Activated T-helper 17 cell treated with anti-CD3 and anti-CD28 coated beads, Interleukin-2, amount 50 U/mL, for 72 hours (primary cell): ENCODE results near the gene MUTYH. TPM values are rescaled to one million over a fixed set of nuclear protein-coding genes. Genes with fewer than 3 reads are reported as not detected.
A peak's percentile ranks its signal among the peaks of the same experiment; 100 is the strongest.

Experiments
- ATAC-seq: fragments of 150-1000 bp; cut with Tn5 transposase; replicated peaks from 2 replicates; pipeline ENCODE4 v1.10.0; 2021; ENCODE audit warnings: mild to moderate bottlenecking, moderate library complexity
- H3K27ac Mint-ChIP-seq: one replicate; pipeline ENCODE4 v1.8.0; 2022; ENCODE audit warnings: mixed read lengths
- H3K27me3 Mint-ChIP-seq: one replicate; pipeline ENCODE4 v1.8.0; 2022; ENCODE audit warnings: mixed read lengths
- H3K36me3 Mint-ChIP-seq: one replicate; pipeline ENCODE4 v1.8.0; 2022; ENCODE audit warnings: low read depth, mild to moderate bottlenecking, mixed read lengths
- H3K4me1 Mint-ChIP-seq: one replicate; pipeline ENCODE4 v1.8.0; 2022; ENCODE audit warnings: mixed read lengths
- H3K4me3 Mint-ChIP-seq: one replicate; pipeline ENCODE4 v1.8.0; 2022; ENCODE audit warnings: mild to moderate bottlenecking, mixed read lengths
- H3K9me3 Mint-ChIP-seq: one replicate; pipeline ENCODE4 v1.8.0; 2022; ENCODE audit warnings: mixed read lengths
- total RNA-seq, 2 donors: library from RNA; stranded (reverse); gene quantifications; one replicate each; pipeline ENCODE4 v1.2.3, GENCODE V29; 2022

The MUTYH gene
- total RNA-seq, 2 donors from 2014 or later = 23.5 to 35.4 TPM

DNA sequence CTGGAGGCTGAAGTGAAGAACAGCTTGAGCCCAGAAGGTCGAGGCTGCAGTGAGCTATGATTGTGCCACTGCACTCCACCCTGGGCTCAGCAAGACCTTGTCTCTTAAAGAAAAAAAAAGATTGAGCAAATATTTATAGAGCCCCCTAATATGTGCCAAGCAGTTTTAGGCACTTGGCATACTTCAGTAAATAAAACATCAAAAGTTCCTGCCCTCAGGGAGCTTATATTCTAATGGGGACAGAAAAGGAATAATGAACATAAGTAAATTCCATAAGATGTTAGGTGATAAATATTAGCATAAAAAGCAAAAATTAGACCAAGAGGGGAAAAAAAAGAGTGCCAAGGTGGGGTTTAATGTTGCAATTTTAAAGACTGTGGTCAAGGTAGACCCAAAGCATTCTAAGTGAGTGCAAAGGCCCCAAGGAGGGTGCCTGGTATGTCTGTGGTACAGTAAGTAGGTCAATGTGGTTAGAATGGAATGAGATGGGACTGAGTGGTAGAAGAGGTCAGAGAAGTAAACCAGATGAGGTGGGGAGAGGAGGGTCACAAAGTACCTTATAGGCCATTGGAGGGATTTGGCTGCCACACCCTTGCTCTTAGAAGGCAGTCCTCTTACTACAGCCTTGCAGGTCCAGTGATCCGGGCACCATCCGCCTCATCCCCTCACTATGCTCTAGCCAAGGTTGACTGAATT lies 2.5 kb downstream of the MUTYH start:
- H3K9me3 Mint-ChIP-seq = no peaks in the 10 kb centered on the region
- peak overlapping the region; percentile 98 for H3K4me3 Mint-ChIP-seq
- peaks cover 36% of the 10 kb centered on the region for H3K36me3 Mint-ChIP-seq
- H3K4me1 Mint-ChIP-seq = peaks cover 17% of the 10 kb centered on the region
- peak overlapping the region; percentile 99 for H3K27ac Mint-ChIP-seq
- no peak for ATAC-seq
- no peaks in the 10 kb centered on the region for H3K27me3 Mint-ChIP-seq

DNA sequence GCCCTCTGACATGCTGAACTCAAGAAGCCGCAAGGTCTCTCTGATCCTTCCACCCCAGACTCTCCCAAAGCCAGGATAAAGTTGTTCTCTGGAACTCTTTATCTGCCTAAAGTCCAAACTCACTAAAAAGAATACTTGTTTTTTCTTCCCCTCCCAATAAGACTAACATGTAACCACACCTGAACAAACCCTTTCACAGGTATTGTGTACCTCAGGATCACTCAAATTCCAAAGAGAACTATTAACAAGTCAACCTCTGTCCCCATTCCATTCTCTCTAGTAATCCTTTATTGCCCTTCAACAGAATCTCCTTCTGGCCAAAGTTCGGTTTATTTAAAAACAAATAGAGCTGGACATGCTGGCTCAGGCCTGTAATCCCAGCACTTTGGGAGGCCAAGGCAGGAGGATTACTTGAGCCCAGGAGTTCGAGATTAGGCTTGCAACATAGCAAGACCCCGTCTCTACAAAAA lies 4.3 kb downstream of the MUTYH start:
- Mint-ChIP-seq H3K27ac (peak overlapping the region; percentile 51), H3K9me3 (no peaks in the 10 kb centered on the region), H3K36me3 (peaks cover 22% of the 10 kb centered on the region), H3K27me3 (no peaks in the 10 kb centered on the region), H3K4me1 (peaks cover 10% of the 10 kb centered on the region), H3K4me3 (no peak overlapping the region)
- no peak for ATAC-seq

DNA sequence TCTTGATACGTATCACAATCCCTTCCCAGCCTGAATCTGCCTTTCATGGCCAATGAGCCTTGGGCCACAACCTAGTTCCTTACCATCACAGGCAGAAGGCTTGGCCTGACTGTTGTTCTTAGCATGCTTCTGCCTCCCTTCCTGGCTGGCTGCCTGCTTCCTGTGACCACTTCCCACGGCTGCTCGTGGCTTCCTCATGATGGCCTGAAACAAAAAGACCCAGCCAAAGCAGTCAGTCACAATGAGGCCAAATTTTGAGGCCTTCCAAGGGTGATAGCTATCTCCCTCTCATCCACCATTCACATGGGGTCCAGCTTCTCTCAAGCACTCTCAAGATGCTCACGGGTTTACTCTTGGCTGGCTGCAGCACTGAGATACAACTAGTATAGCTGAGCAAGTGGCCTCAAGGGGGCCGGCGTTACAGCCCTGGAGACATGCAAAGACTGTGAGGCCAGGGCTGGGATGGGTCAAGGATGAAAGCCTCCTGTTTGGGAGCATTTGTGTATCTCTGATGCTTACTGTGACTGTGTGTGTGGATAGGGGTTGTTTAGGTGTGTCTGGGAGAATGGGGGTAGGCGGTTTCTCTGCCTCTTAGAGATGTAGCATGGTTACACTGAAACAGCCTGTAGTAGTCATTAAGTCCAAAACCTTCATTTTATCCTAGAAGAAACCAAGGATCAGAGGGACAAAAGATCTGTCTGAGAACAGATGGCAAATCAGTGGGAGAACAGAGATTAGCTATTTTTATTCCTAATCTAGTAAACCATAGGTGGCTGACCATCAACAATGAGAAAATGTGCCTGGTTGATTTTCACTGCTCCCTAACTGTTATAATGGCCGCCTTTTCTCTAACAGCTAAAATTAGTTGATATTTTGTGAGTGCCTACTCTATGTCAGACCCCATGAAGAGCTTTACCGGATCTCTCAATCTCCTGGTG lies 5.7 kb downstream of the MUTYH start:
- Mint-ChIP-seq H3K36me3 (peaks cover 22% of the 10 kb centered on the region), H3K27me3 (no peaks in the 10 kb centered on the region), H3K27ac (peak overlapping the region; percentile 18), H3K9me3 (no peaks in the 10 kb centered on the region), H3K4me3 (no peak overlapping the region), H3K4me1 (peaks cover 10% of the 10 kb centered on the region)
- no peak for ATAC-seq

DNA sequence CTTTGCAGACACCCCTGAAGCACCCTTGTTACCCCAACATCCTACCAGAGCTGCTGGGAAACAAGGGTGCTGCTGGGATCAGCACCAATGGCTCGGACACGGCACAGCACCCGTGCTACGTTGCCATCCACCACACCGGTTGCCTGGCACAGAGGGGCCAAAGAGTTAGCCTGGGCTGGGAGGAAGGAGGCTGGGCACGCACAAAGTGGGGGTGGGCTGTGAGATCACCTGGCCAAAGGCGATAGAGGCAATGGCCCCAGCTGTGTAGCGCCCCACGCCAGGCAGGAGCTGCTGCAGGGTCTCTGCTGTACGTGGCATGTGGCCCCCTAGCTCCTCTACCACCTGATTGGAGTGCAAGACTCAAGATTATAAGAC lies 7.9 kb downstream of the MUTYH start:
- Mint-ChIP-seq H3K9me3 (no peaks in the 10 kb centered on the region), H3K27ac (no peak overlapping the region), H3K36me3 (peaks cover 35% of the 10 kb centered on the region), H3K27me3 (no peaks in the 10 kb centered on the region), H3K4me3 (no peak overlapping the region), H3K4me1 (no peaks in the 10 kb centered on the region)
- ATAC-seq = no peak

DNA sequence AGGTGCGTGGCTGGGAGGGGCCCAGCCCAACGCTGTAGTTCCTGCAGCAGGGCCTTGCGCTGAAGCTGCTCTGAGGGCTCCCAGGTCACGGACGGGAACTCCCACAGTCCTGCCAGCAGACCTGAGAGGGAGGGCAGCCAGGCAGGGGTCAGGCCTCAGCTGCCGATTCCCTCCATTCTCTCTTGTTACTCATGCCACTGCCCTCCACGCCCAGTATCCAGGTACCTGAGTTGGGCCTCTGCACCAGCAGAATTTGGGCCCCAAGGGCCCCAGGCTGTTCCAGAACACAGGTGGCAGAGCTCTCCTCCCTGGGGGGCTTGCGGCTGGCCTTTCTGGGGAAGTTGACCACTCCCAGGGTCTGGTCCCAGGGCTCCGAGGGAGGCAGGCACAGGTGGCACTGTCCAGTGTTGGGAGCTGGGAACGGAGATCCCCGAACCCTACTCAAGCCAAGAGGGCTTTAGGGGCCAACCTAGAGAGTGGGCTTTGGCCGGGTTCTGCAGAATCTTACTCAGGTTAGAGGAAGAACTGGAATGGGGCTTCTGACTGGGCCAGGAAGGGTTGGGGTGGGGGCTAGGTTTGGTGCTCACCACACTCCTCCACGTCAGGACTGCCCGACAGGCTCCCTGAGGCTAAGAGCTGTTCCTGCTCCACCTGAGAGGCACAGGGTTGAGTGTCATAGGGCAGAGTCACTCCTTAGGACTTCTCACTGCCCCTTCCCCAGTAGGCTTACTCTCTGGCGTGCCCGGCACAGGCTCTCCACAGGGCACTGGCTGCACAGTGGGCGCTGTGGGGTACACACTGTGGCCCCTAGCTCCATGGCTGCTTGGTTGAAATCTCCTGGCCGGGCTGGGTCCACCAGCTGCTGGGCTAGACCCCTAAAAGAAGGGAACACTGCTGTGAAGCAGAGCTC lies 8.5 kb downstream of the MUTYH start:
- no peak for ATAC-seq
- no peaks in the 10 kb centered on the region for H3K27me3 Mint-ChIP-seq
- peaks cover 35% of the 10 kb centered on the region for H3K36me3 Mint-ChIP-seq
- H3K27ac Mint-ChIP-seq = no peak overlapping the region
- H3K9me3 Mint-ChIP-seq = no peaks in the 10 kb centered on the region
- no peak overlapping the region for H3K4me3 Mint-ChIP-seq
- no peaks in the 10 kb centered on the region for H3K4me1 Mint-ChIP-seq

DNA sequence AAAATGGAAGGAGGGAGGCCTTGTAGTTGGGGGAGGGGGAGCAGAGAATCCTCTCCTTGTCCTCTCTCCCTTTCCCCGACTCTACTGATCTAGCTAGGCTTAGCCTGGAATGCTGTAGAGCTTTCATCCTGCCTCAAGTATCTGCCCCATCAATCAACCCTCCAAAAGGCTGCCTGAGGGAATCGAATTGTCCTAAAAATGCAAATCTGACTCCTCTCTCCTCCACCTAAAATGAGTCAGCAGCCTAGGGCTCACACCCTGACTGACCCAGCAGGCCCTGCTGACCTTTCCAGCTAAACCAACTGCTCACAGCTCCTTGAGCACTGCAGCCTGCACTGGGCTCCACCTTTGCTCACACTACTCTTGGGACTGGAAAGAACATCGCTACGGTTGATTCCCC lies 10.8 kb downstream of the MUTYH start:
- Mint-ChIP-seq H3K36me3 (peaks cover 35% of the 10 kb centered on the region), H3K4me3 (peak overlapping the region; percentile 31), H3K9me3 (no peaks in the 10 kb centered on the region), H3K4me1 (no peaks in the 10 kb centered on the region), H3K27me3 (no peaks in the 10 kb centered on the region), H3K27ac (no peak overlapping the region)
- no peak for ATAC-seq

DNA sequence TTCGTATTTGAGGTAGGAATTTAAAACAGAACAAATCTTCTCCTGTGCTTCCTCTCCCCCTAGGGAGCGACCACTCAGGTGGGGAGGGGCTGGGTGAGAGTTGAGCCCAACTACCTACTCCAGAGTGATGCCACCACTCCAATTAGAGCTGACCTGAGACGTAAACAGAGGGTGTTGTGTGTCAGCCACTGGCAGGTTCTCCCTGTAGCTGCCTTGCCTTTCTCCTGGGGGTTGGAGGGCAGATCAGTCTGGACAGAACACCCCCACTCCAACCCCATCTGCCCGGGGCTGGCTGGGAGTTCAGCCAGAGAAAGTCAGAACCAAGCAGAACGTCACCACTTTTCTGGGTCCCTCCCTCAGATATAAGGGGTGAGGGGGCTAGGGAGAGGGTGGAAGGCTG lies 11.6 kb downstream of the MUTYH start:
- Mint-ChIP-seq H3K4me1 (no peaks in the 10 kb centered on the region), H3K9me3 (no peaks in the 10 kb centered on the region), H3K27ac (peak overlapping the region; percentile 49), H3K36me3 (peaks cover 35% of the 10 kb centered on the region), H3K27me3 (no peaks in the 10 kb centered on the region), H3K4me3 (peak overlapping the region; percentile 80)
- no peak for ATAC-seq

DNA sequence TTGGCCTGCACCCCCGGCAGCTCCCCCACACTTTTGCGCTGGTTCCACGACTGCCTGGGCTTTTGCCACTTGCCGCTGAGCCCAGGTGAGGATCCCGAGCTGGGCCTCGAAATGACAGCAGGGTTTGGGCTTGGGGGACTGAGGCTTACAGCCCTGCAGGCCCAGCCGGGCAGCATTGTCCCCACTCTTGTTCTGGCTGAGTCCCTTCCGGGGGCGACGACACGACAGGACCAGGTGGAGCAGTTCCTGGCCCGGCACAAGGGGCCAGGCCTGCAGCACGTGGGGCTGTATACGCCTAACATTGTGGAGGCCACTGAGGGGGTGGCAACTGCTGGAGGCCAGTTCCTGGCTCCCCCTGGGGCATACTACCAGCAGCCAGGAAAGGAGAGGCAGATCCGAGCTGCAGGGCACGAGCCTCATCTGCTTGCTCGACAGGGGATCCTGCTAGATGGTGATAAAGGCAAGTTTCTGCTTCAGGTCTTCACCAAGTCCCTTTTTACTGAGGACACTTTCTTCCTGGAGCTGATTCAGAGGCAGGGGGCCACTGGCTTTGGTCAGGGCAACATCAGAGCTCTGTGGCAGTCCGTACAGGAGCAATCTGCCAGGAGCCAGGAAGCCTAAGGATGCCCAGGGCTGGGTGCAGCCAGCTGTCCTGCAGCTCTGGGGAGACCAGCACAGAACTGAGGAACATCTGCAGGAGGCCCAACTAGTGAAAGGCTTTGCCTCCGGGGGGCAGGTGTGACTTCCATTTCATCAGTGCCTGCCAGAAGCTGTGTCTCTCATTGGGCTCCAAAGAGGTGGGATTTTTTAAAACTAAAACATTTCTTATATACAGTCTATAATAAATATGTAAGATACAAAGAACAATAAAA lies 12.4 kb downstream of the MUTYH start:
- peak overlapping the region; percentile 80 for H3K4me3 Mint-ChIP-seq
- no peaks in the 10 kb centered on the region for H3K9me3 Mint-ChIP-seq
- ATAC-seq = peak; percentile 11
- H3K27ac Mint-ChIP-seq = no peak overlapping the region
- peaks cover 35% of the 10 kb centered on the region for H3K36me3 Mint-ChIP-seq
- no peaks in the 10 kb centered on the region for H3K4me1 Mint-ChIP-seq
- H3K27me3 Mint-ChIP-seq = no peaks in the 10 kb centered on the region

DNA sequence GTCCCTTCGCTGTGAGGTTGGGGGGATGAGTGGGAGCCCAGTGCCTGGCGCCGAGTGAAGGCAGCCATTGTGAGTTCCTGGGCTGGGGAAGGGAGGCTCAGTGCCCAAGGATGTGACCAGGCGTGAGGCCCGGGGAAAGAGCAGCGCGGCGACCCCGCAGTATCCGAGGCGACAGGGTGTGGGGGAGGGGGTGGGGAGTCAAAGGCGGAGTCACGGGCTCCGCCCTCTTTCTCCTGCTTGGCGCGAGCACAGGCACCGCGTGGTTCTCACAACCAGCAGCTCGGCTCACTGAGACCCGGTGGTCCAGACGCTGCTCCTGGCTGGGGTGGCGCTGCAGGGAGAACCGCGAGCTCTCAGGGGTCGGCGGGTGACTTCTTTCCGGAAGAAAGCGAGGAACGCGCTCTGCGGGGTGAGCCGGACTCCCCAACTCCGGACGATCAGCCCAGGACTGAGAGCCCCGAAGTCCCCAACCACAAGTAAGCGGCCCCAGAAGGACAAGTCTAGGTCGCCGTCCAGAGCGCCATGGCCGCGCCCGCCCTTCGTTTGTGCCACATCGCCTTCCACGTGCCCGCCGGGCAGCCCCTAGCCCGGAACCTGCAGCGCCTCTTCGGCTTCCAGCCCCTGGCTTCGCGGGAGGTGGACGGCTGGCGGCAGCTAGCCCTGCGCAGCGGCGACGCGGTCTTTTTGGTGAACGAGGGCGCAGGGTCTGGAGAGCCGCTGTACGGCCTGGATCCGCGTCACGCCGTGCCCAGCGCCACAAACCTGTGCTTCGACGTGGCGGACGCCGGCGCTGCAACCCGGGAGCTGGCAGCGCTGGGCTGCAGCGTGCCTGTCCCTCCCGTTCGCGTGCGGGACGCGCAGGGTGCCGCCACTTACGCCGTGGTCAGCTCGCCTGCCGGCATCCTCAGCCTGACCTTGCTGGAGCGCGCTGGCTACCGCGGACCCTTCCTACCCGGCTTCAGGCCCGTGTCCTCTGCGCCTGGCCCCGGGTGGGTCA lies 13.3 kb downstream of the MUTYH start, which contains the start of gene HPDL:
Gene HPDL, plus strand, starts transcription at position 269 of the 997 bp plus-strand sequence. Its CDS starts 254 bp downstream, at position 523.
- peak within 1 kb of the TSS; percentile 36 for H3K27ac Mint-ChIP-seq
- peak within 1 kb of the TSS; percentile 80 for H3K4me3 Mint-ChIP-seq
- no peaks in the 10 kb centered on the region for H3K9me3 Mint-ChIP-seq
- H3K4me1 Mint-ChIP-seq = no peaks in the 10 kb centered on the region
- H3K36me3 Mint-ChIP-seq = peaks cover 35% of the 10 kb centered on the region
- H3K27me3 Mint-ChIP-seq = no peaks in the 10 kb centered on the region
- ATAC-seq = peak; percentile 87

DNA sequence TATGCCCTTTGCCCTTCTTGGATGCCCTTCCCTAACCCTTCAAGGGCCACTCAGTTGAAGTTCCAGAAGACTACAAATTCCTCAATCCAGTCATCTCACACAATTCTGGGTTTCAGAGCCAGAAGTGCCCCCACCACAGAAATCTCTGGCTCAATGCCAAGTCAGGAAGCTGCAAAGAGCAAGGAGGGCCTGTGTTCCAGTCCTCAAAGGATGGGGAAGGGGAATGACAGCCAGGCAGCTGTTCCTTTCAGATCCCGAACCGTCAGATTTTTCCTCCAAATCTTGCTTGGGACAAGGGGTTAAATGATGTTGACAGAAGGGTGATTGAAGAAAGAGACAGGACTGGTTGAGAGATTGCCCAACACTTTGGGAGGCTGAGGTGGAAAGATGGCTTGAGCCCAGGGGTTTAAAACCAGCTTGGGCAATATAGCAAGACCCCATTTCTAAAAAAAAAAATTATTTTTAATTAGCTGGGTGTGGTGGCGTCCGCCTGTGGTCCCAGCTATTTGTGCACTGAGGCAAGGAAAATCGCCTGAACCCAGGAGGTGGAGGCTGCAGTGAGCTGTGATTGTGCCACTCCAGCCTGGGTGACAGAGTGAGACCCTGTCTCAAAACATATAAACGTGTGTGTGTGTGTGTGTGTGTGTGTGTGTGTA lies 14.3 kb downstream of the MUTYH start:
- Mint-ChIP-seq H3K4me3 (peak overlapping the region; percentile 80), H3K36me3 (peaks cover 31% of the 10 kb centered on the region), H3K27ac (peak overlapping the region; percentile 26), H3K27me3 (no peaks in the 10 kb centered on the region), H3K9me3 (no peaks in the 10 kb centered on the region), H3K4me1 (no peaks in the 10 kb centered on the region)
- no peak for ATAC-seq

DNA sequence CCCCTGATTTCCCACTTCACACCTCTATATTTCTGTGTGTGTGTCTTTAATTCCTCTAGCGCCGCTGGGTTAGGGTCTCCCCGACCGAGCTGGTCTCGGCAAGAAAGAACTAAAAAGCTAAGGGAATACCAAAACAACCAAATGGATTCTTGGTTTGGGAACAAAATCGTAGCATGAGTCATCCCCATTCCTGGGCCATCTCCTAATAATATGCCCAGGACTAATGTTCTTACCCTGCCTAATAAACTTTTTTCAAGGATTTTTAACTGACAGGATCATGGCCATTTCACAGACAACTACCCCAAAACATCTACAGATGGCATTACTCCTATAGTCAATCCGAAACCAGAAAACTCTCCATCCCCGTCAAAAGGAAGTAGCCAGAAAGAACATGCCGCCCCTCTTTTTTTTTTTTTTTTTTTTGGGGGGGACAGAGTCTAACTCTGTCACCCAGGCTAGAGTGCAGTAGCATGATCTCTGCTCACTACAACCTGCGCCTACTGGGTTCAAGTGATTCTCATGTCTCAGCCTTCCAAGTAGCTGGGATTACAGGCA lies 17.7 kb downstream of the MUTYH start:
- no peaks in the 10 kb centered on the region for H3K4me1 Mint-ChIP-seq
- H3K27ac Mint-ChIP-seq = no peak overlapping the region
- H3K4me3 Mint-ChIP-seq = no peak overlapping the region
- H3K9me3 Mint-ChIP-seq = no peaks in the 10 kb centered on the region
- no peak for ATAC-seq
- no peaks in the 10 kb centered on the region for H3K27me3 Mint-ChIP-seq
- no peaks in the 10 kb centered on the region for H3K36me3 Mint-ChIP-seq

DNA sequence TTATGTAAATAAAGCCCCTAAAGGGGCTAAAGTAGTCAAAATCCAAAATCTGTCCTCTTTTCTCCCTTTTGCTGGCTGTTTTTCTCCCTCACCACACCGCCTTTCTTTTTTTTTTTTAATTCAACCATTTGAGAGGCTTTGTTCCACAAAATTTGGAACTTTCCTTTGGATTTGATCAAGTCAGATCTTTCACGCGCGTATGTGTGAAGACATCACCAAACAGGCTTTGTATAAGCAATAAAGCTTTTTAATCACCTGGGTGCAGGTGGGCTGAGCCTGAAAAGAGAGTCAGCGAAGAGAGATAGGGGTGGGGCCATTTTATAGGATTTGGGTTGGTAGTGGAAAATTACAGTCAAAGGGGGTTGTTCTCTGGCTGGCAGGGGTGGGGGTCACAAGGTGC lies 18.8 kb downstream of the MUTYH start:
- H3K9me3 Mint-ChIP-seq = no peaks in the 10 kb centered on the region
- no peaks in the 10 kb centered on the region for H3K4me1 Mint-ChIP-seq
- H3K27me3 Mint-ChIP-seq = no peaks in the 10 kb centered on the region
- H3K27ac Mint-ChIP-seq = no peak overlapping the region
- ATAC-seq = no peak
- H3K4me3 Mint-ChIP-seq = no peak overlapping the region
- H3K36me3 Mint-ChIP-seq = no peaks in the 10 kb centered on the region
